GM18873 (cell line): ENCODE results near the gene MTMR3.

Experiments used
- ATAC-seq: cut with Tn5 transposase; IDR thresholded peaks from one replicate; pipeline ENCODE4 v1.9.1; 2021; ENCODE audit warnings: mild to moderate bottlenecking, moderate library complexity, moderate number of reproducible peaks; ENCODE audit not compliant: unreplicated experiment, low FRiP score

Gene MTMR3

GRCh38 chr22:29994943-29995342, 112.0 kb downstream of the MTMR3 start:
- no peak for ATAC-seq

- no peak for ATAC-seq
Observed at GRCh38 chr22:29997107-29997506, 114.1 kb downstream of the MTMR3 start.

GRCh38 chr22:29997516-29997915, 114.5 kb downstream of the MTMR3 start:
- no peak for ATAC-seq

- no peak for ATAC-seq
Observed at GRCh38 chr22:29998627-29999384, 115.8 kb downstream of the MTMR3 start.

GRCh38 chr22:30000566-30000965, 117.6 kb downstream of the MTMR3 start:
- no peak for ATAC-seq

GRCh38 chr22:30001459-30001858, 118.5 kb downstream of the MTMR3 start:
- ATAC-seq = no peak

- no peak for ATAC-seq
Observed at GRCh38 chr22:30002861-30003486, 120.0 kb downstream of the MTMR3 start.

GRCh38 chr22:30004101-30004500, 121.1 kb downstream of the MTMR3 start:
- ATAC-seq = no peak

GRCh38 chr22:30004694-30005093, 121.7 kb downstream of the MTMR3 start:
- no peak for ATAC-seq

- no peak for ATAC-seq
Observed at GRCh38 chr22:30005213-30005857, 122.4 kb downstream of the MTMR3 start.

GRCh38 chr22:30007361-30007760, 124.4 kb downstream of the MTMR3 start:
- no peak for ATAC-seq

GRCh38 chr22:30008401-30008800, 125.4 kb downstream of the MTMR3 start:
- ATAC-seq = no peak

- ATAC-seq = no peak
Observed at GRCh38 chr22:30009478-30009877, 126.5 kb downstream of the MTMR3 start.

GRCh38 chr22:30010789-30011405, 127.9 kb downstream of the MTMR3 start:
- no peak for ATAC-seq

GRCh38 chr22:30013201-30013600, 130.2 kb downstream of the MTMR3 start:
- no peak for ATAC-seq

GRCh38 chr22:30014244-30014643, 131.3 kb downstream of the MTMR3 start:
- no peak for ATAC-seq

GRCh38 chr22:30015229-30015797, 132.3 kb downstream of the MTMR3 start:
- no peak for ATAC-seq

GRCh38 chr22:30015846-30016245, 132.9 kb downstream of the MTMR3 start:
- no peak for ATAC-seq

GRCh38 chr22:30016596-30016995, 133.6 kb downstream of the MTMR3 start:
- no peak for ATAC-seq

- no peak for ATAC-seq
Observed at GRCh38 chr22:30017375-30018223, 134.6 kb downstream of the MTMR3 start.
